OCI-LY1 (cell line): ENCODE data around the gene PEF1.

Experiments used
- EZH2 ChIP-seq: fragments of 200-600 bp; sonication (generic), shearing (Covaris generic); IDR thresholded peaks from 2 replicates; pipeline ENCODE4 v1.8.0; 2017; ENCODE audit warnings: borderline replicate concordance, mixed run types, mild to moderate bottlenecking, antibody characterized with exemption, low read length, moderate library complexity, mixed read lengths
- TF ChIP-seq, protein P1 (sequence below): fragments of 200-600 bp; sonication (generic), shearing (Covaris generic); IDR thresholded peaks from 2 replicates; pipeline ENCODE4 v1.5.1; 2017; ENCODE audit warnings: mild to moderate bottlenecking, antibody characterized with exemption, low read length, moderate library complexity, mixed read lengths

DNA sequence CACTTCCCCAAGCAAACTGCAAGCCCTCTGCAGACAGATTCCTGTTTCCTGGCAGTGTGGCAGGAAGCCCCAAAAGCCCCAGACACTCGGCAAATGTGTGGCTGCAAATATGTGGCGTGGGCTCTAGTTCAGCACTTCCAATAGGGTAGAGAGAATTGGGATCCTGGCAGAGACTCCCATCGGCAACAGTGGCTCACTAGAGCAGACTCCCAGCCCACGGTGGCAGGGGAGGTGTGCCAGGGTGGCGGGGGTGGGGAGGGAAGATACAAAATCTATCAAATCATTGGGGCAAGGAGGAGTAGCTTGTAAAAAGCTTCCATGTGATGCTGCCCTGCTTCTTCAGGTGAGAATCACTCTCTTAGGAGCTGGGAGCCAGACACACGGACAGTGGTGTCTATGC, 33.3 kb upstream of the PEF1 start:
- TF ChIP-seq, protein P1, sequence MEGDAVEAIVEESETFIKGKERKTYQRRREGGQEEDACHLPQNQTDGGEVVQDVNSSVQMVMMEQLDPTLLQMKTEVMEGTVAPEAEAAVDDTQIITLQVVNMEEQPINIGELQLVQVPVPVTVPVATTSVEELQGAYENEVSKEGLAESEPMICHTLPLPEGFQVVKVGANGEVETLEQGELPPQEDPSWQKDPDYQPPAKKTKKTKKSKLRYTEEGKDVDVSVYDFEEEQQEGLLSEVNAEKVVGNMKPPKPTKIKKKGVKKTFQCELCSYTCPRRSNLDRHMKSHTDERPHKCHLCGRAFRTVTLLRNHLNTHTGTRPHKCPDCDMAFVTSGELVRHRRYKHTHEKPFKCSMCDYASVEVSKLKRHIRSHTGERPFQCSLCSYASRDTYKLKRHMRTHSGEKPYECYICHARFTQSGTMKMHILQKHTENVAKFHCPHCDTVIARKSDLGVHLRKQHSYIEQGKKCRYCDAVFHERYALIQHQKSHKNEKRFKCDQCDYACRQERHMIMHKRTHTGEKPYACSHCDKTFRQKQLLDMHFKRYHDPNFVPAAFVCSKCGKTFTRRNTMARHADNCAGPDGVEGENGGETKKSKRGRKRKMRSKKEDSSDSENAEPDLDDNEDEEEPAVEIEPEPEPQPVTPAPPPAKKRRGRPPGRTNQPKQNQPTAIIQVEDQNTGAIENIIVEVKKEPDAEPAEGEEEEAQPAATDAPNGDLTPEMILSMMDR = no peak
- no peak for TF ChIP-seq EZH2
